ENCODE results near the gene PREPL.

The PREPL gene

GRCh38 chr2:44267796-44268648 is 93.3 kb downstream of the PREPL start:
- H3K27ac ChIP-seq = peak overlapping the region in 6 of 21 experiments; percentile 9 to 41 (median 32)
- H3K4me3 ChIP-seq = no peak overlapping the region

Measured in skin epidermis (tissue), 12 donors.